SH-SY5Y (cell line): Measurements from ENCODE around the gene CORIN.

Experiments used
- GATA2 ChIP-seq: IDR thresholded peaks from 2 replicates; pipeline ENCODE4 v1.6.1; 2011; ENCODE audit warnings: mild to moderate bottlenecking, low read depth, low read length
- GATA3 ChIP-seq: IDR thresholded peaks from 2 replicates; pipeline ENCODE4 v1.6.1; 2011; ENCODE audit warnings: low read depth, mild to moderate bottlenecking, low read length, moderate library complexity

DNA sequence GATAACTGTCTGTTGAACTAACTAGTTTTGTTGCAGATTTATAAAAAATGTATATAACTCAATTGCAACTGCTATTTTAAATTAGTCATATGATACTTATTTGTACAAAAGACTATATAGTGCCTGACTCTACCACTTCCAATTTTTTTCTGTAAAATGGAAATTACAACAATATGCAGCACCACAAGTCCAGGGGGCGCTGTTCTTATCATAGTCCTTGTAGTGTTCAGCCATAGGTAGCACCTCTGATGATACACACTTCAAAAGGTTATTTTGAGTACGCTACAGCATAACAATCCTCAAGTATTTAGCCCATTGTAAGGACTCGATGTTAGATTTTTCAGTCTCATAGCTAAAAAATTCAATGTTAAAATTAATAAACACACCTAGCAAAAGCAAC lies 174.9 kb downstream of the CORIN start:
- no peak for TF ChIP-seq GATA3
- no peak for TF ChIP-seq GATA2
